TTC549 (cell line): Measurements from ENCODE around the gene OR1J4.
"Not testable (repeated sequence)": the region's sequence is repeated elsewhere in the genome, so short reads cannot be mapped to it uniquely, and the experiment has no call there.

Experiments used
- FAIRE-seq: peaks from 2 replicates; lab custom pipeline; 2012; peaks lifted over from hg19 to GRCh38; lab: Jason Lieb, UNC

Gene OR1J4

GRCh38 chr9:122518841-122519240, at the start of gene OR1J4:
Gene OR1J4, plus strand, starts transcription at chr9:122519141. Its CDS starts 0 bp downstream, at chr9:122519141.
- no peak for FAIRE-seq

- no peak for FAIRE-seq
Observed at GRCh38 chr9:122474561-122474960, 44.4 kb upstream of the OR1J4 start.

GRCh38 chr9:122475717-122476116, 43.2 kb upstream of the OR1J4 start:
- FAIRE-seq, result no peak

GRCh38 chr9:122477346-122477745, 41.6 kb upstream of the OR1J4 start:
- no peak for FAIRE-seq

- no peak for FAIRE-seq
Observed at GRCh38 chr9:122477826-122478225, 41.1 kb upstream of the OR1J4 start, which contains the start of gene OR1J1. Gene OR1J1, minus strand, starts transcription at chr9:122477926. Its CDS starts 0 bp downstream, at chr9:122477926.

- no peak for FAIRE-seq
Observed at GRCh38 chr9:122479062-122479461, 39.9 kb upstream of the OR1J4 start.

- no peak for FAIRE-seq
Observed at GRCh38 chr9:122498883-122499288, 20.1 kb upstream of the OR1J4 start.

- FAIRE-seq, result no peak
Observed at GRCh38 chr9:122506964-122507363, 12.0 kb upstream of the OR1J4 start.

GRCh38 chr9:122510502-122510901, 8.4 kb upstream of the OR1J4 start, which contains the start of gene OR1J2:
Gene OR1J2, plus strand, starts transcription at chr9:122510802. Its CDS starts 0 bp downstream, at chr9:122510802.
- no peak for FAIRE-seq

- FAIRE-seq, result no peak
Observed at GRCh38 chr9:122518226-122518625, 715 bp upstream of the OR1J4 start.

- no peak for FAIRE-seq
Observed at GRCh38 chr9:122519376-122519775, 435 bp downstream of the OR1J4 start.

- no peak for FAIRE-seq
Observed at GRCh38 chr9:122526602-122527001, 7.7 kb downstream of the OR1J4 start.

GRCh38 chr9:122527193-122527592, 8.3 kb downstream of the OR1J4 start, which contains the start of gene OR1N1:
Gene OR1N1, minus strand, starts transcription at chr9:122527293. Its CDS starts 0 bp downstream, at chr9:122527293.
- FAIRE-seq, result no peak

GRCh38 chr9:122531157-122531556, 12.2 kb downstream of the OR1J4 start:
- not testable (repeated sequence) for FAIRE-seq

GRCh38 chr9:122536134-122536533, 17.2 kb downstream of the OR1J4 start:
- no peak for FAIRE-seq

- FAIRE-seq, result not testable (repeated sequence)
Observed at GRCh38 chr9:122537066-122537465, 18.1 kb downstream of the OR1J4 start.

GRCh38 chr9:122538757-122539156, 19.8 kb downstream of the OR1J4 start:
- no peak for FAIRE-seq

GRCh38 chr9:122546196-122546595, 27.3 kb downstream of the OR1J4 start:
- FAIRE-seq, result no peak

GRCh38 chr9:122551371-122551770, 32.4 kb downstream of the OR1J4 start:
- FAIRE-seq, result no peak

GRCh38 chr9:122552812-122553211, 33.9 kb downstream of the OR1J4 start, which contains the start of gene OR1N2:
Gene OR1N2, plus strand, starts transcription at chr9:122553112. Its CDS starts 100 bp downstream, at chr9:122553212.
- FAIRE-seq, result no peak

- no peak for FAIRE-seq
Observed at GRCh38 chr9:122561446-122561845, 42.5 kb downstream of the OR1J4 start.

- FAIRE-seq, result no peak
Observed at GRCh38 chr9:122562134-122562760, 43.3 kb downstream of the OR1J4 start.

GRCh38 chr9:122567901-122568300, 49.0 kb downstream of the OR1J4 start:
- FAIRE-seq, result no peak
